Astrocyte (in vitro differentiated cells and primary cell): ENCODE results near the gene SRMS. TPM values are rescaled to one million over a fixed set of nuclear protein-coding genes. Genes with fewer than 3 reads are reported as not detected.
A peak's percentile ranks its signal among the peaks of the same experiment; 100 is the strongest.

Source experiments
- DNase-seq: peaks from one replicate; pipeline ENCODE4 v3.0.0-alpha.2; 2010; ENCODE audit warnings: low read depth
- FAIRE-seq: peaks from 2 replicates; lab custom pipeline; 2011; peaks lifted over from hg19 to GRCh38; lab: Jason Lieb, UNC
- H2AFZ ChIP-seq: 2 replicates; pipeline ENCODE4 v1.6.0; 2012; ENCODE audit warnings: low read depth, low read length, inconsistent platforms
- H3K27ac ChIP-seq: 2 replicates; pipeline ENCODE4 v1.5.1; 2011; ENCODE audit warnings: low read depth, low read length, inconsistent platforms
- H3K27me3 ChIP-seq: 2 replicates; pipeline ENCODE4 v1.6.0; 2011; ENCODE audit warnings: low read length, inconsistent platforms; ENCODE audit not compliant: insufficient read depth
- H3K36me3 ChIP-seq: 2 replicates; pipeline ENCODE4 v1.5.1; 2011; ENCODE audit warnings: low read length, inconsistent platforms; ENCODE audit not compliant: insufficient read depth
- H3K4me1 ChIP-seq: 2 replicates; pipeline ENCODE4 v1.5.1; 2011; ENCODE audit warnings: low read length, inconsistent platforms; ENCODE audit not compliant: insufficient read depth
- H3K4me2 ChIP-seq: 2 replicates; pipeline ENCODE4 v1.6.0; 2012; ENCODE audit warnings: low read length, inconsistent platforms
- H3K4me3 ChIP-seq: 2 replicates; pipeline ENCODE4 v1.5.1; 2011; ENCODE audit warnings: low read depth, mild to moderate bottlenecking, low read length, inconsistent platforms; ENCODE audit not compliant: insufficient read depth
- H3K79me2 ChIP-seq: 2 replicates; pipeline ENCODE4 v1.6.0; 2012; ENCODE audit warnings: mild to moderate bottlenecking, low read length, inconsistent platforms; ENCODE audit not compliant: insufficient read depth
- H3K9ac ChIP-seq: 2 replicates; pipeline ENCODE4 v1.6.0; 2012; ENCODE audit warnings: mild to moderate bottlenecking, low read length, inconsistent platforms
- H3K9me3 ChIP-seq: 2 replicates; pipeline ENCODE4 v1.5.1; 2012; ENCODE audit warnings: low read depth, mild to moderate bottlenecking, low read length, inconsistent platforms; ENCODE audit not compliant: insufficient read depth
- H4K20me1 ChIP-seq: 2 replicates; pipeline ENCODE4 v1.6.0; 2012; ENCODE audit warnings: low read length, inconsistent platforms; ENCODE audit not compliant: insufficient read depth
- H3K27ac Mint-ChIP-seq: one replicate; pipeline ENCODE4 v1.8.0; 2021; ENCODE audit warnings: mild to moderate bottlenecking, mixed read lengths; ENCODE audit not compliant: unreplicated experiment
- H3K27me3 Mint-ChIP-seq: one replicate; pipeline ENCODE4 v1.8.0; 2021; ENCODE audit warnings: low read depth, mixed read lengths; ENCODE audit not compliant: unreplicated experiment
- H3K36me3 Mint-ChIP-seq: one replicate; pipeline ENCODE4 v1.8.0; 2021; ENCODE audit warnings: low read depth, mixed read lengths; ENCODE audit not compliant: unreplicated experiment
- H3K4me1 Mint-ChIP-seq: one replicate; pipeline ENCODE4 v1.8.0; 2021; ENCODE audit warnings: low read depth, mixed read lengths; ENCODE audit not compliant: unreplicated experiment
- H3K4me3 Mint-ChIP-seq: one replicate; pipeline ENCODE4 v1.8.0; 2021; ENCODE audit warnings: mild to moderate bottlenecking, moderate library complexity, mixed read lengths; ENCODE audit not compliant: unreplicated experiment
- H3K9me3 Mint-ChIP-seq: one replicate; pipeline ENCODE4 v1.8.0; 2021; ENCODE audit warnings: mild to moderate bottlenecking, mixed read lengths; ENCODE audit not compliant: unreplicated experiment
- CTCF ChIP-seq: IDR thresholded peaks from 2 replicates; pipeline ENCODE4 v1.5.1; 2011; ENCODE audit warnings: low read depth, mild to moderate bottlenecking, inconsistent platforms, low read length, moderate library complexity; ENCODE audit not compliant: insufficient read depth
- EZH2 ChIP-seq: IDR thresholded peaks from 2 replicates; pipeline ENCODE4 v1.6.1; 2012; ENCODE audit warnings: mild to moderate bottlenecking, low read length, inconsistent platforms; ENCODE audit not compliant: insufficient read depth
- total RNA-seq: library from RNA; stranded (reverse); gene quantifications from 2 replicates; pipeline ENCODE4 v1.2.1, GENCODE V29; 2021

The SRMS gene
- total RNA-seq, 1 donor from 2014 or later, result 0.14 TPM

GRCh38 chr20:63553933-63554290, 6.4 kb upstream of the SRMS start, which contains the start of gene FNDC11:
TSS of gene FNDC11 (plus strand) at chr20:63554159. CDS start at chr20:63555664, 1,505 bp downstream.
- Mint-ChIP-seq H3K4me3 (peak within 1 kb of the TSS; percentile 57), H3K36me3 (no peaks in the 10 kb centered on the region), H3K9me3 (no peaks in the 10 kb centered on the region), H3K27me3 (no peaks in the 10 kb centered on the region), H3K4me1 (no peaks in the 10 kb centered on the region), H3K27ac (peak within 1 kb of the TSS; percentile 41)
- Histone ChIP-seq H3K36me3 (no peaks in the 10 kb centered on the region), H3K27me3 (no peaks in the 10 kb centered on the region), H3K4me2 (peak within 1 kb of the TSS; percentile 87), H3K27ac (no peak within 1 kb of the TSS), H3K79me2 (no peaks in the 10 kb centered on the region), H2AFZ (peak within 1 kb of the TSS; percentile 71), H3K9ac (peak within 1 kb of the TSS; percentile 52), H3K4me3 (peak within 1 kb of the TSS; percentile 56), H3K9me3 (no peaks in the 10 kb centered on the region), H4K20me1 (no peaks in the 10 kb centered on the region), H3K4me1 (no peaks in the 10 kb centered on the region)
- TF ChIP-seq EZH2 (peak; percentile 0), CTCF (no peak)
- no peak for FAIRE-seq
- no peak for DNase-seq

- H3K27ac Mint-ChIP-seq, result peak overlapping the region; percentile 41
- no peaks in the 10 kb centered on the region for H3K79me2 ChIP-seq
- no peaks in the 10 kb centered on the region for H3K27me3 ChIP-seq
- H3K9ac ChIP-seq, result peak overlapping the region; percentile 52
- peak overlapping the region; percentile 71 for H2AFZ ChIP-seq
- H3K4me3 ChIP-seq, result peak overlapping the region; percentile 56
- no peaks in the 10 kb centered on the region for H3K9me3 Mint-ChIP-seq
- no peaks in the 10 kb centered on the region for H4K20me1 ChIP-seq
- H3K27me3 Mint-ChIP-seq, result no peaks in the 10 kb centered on the region
- H3K27ac ChIP-seq, result no peak overlapping the region
- peak; percentile 34 for DNase-seq
- TF ChIP-seq EZH2, result no peak
- FAIRE-seq, result no peak
- H3K4me3 Mint-ChIP-seq, result no peak overlapping the region
- no peaks in the 10 kb centered on the region for H3K36me3 ChIP-seq
- no peaks in the 10 kb centered on the region for H3K4me1 Mint-ChIP-seq
- H3K4me1 ChIP-seq, result no peaks in the 10 kb centered on the region
- H3K36me3 Mint-ChIP-seq, result no peaks in the 10 kb centered on the region
- peak overlapping the region; percentile 87 for H3K4me2 ChIP-seq
- no peaks in the 10 kb centered on the region for H3K9me3 ChIP-seq
Observed at GRCh38 chr20:63553251-63553932, 5.8 kb upstream of the SRMS start.

- H3K9ac ChIP-seq, result no peak overlapping the region
- no peaks in the 10 kb centered on the region for H3K36me3 Mint-ChIP-seq
- H3K9me3 Mint-ChIP-seq, result no peaks in the 10 kb centered on the region
- no peak overlapping the region for H3K4me3 Mint-ChIP-seq
- H3K27ac ChIP-seq, result no peak overlapping the region
- H3K27me3 Mint-ChIP-seq, result no peaks in the 10 kb centered on the region
- TF ChIP-seq CTCF (no peak), EZH2 (no peak)
- H3K9me3 ChIP-seq, result no peaks in the 10 kb centered on the region
- no peaks in the 10 kb centered on the region for H3K4me1 ChIP-seq
- H3K4me3 ChIP-seq, result no peak overlapping the region
- H3K36me3 ChIP-seq, result no peaks in the 10 kb centered on the region
- no peak for FAIRE-seq
- no peak for DNase-seq
- no peaks in the 10 kb centered on the region for H3K79me2 ChIP-seq
- H3K27me3 ChIP-seq, result no peaks in the 10 kb centered on the region
- H3K27ac Mint-ChIP-seq, result peak overlapping the region; percentile 41
- H3K4me2 ChIP-seq, result no peak overlapping the region
- no peaks in the 10 kb centered on the region for H3K4me1 Mint-ChIP-seq
- H4K20me1 ChIP-seq, result no peaks in the 10 kb centered on the region
- no peak overlapping the region for H2AFZ ChIP-seq
Observed at GRCh38 chr20:63552481-63553249, 5.1 kb upstream of the SRMS start.
